GM21526 (cell line): ENCODE measurements around the gene ZWINT.

Source experiments
- ATAC-seq: cut with Tn5 transposase; IDR thresholded peaks from one replicate; pipeline ENCODE4 v1.9.1; 2021; ENCODE audit warnings: moderate library complexity; ENCODE audit not compliant: unreplicated experiment, low FRiP score

ZWINT gene, protein sequence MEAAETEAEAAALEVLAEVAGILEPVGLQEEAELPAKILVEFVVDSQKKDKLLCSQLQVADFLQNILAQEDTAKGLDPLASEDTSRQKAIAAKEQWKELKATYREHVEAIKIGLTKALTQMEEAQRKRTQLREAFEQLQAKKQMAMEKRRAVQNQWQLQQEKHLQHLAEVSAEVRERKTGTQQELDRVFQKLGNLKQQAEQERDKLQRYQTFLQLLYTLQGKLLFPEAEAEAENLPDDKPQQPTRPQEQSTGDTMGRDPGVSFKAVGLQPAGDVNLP

DNA sequence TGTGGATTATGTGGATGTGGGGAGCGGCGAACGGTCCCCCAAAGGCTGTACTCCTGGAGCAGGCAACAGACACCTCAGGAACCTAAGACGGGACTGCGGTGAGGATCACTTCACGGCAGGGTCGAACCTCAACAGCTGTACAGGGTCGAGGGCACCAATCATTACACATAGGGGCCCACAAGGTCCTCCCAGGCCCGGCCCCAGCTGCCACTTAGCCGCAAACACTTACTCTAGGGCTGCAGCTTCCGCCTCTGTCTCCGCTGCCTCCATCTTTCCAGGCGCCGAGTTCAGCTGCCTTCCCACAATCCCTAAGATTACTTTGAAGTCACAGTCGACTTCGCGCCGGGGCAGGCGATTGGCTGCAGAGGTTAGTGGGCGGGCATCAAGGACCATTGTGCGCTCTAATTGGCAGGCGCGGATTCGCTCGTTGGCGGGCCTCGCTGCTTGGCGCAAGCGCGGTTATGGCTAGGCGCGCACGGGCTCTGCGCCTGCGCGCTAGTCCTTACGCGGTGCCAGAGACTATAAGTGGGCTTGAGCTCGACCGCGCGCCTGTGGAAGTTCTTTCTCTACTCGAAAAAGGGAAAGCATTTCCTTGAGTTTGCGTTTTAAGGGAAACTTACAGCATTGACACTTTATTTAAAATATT, at the start of gene ZWINT:
Gene ZWINT, minus strand, starts transcription at position 293 of the 646 bp plus-strand sequence. Its CDS starts 23 bp downstream, at position 270.
- peak; percentile 99 for ATAC-seq

DNA sequence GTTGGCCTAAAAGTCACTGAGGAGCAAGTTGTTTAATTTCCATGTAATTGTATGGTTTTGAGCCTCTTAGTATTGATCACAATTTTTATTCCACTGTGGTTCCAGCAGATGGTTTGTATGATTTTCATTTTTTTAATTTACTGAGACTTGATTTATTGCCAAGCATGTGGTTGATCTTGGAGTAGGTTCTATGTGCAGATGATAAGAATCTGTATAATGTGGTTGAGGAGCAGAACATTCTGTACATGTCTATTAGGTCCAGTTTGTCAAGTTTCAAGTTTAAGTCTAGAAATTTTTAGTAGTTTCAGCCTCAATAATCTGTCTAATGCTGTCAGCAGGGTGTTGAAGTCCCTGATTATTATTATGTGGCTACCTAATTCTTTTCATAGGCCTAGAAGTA, 22.7 kb upstream of the ZWINT start:
- no peak for ATAC-seq

DNA sequence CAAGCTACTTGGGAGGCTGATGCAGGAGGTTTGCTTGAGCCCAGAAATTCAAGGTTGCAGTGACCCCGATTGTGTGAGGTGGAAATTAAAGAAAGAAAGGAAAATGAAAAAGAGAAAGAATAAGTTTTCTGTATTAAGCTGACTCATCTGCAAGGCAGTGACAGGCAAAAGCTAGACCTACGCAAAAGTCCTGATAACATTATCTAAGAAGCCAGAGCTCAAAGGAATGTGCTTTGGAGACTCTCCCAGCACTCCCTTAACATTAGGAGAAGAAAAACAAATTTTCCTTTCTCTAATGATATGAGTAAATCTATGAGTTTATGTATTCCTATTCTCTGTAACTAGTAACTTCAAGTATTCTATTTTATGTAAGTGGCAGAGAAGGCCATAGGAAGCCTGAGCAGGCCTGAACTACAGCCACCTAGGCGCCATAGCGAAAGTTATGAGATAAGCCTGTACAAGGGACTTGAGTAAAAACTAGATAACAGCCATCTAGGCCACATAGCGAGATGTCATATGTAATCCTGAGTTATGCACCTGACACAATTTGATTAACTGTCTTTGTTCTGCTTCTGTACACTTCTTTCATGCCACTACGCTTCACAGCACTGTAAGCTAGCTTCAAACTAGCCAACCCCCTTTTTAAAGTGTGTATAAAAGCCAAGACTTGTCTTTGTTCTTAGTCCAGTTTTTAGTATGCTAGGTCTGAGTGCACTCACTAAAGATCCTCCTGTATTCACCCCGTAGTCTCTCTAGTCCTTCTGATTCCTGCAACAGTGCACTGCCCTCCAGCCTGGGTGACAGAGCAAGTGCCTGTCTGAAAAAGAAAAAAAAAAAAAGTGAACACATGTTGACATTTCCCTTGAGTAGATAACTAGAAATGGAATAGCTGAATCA, 9.4 kb upstream of the ZWINT start:
- ATAC-seq: no peak

DNA sequence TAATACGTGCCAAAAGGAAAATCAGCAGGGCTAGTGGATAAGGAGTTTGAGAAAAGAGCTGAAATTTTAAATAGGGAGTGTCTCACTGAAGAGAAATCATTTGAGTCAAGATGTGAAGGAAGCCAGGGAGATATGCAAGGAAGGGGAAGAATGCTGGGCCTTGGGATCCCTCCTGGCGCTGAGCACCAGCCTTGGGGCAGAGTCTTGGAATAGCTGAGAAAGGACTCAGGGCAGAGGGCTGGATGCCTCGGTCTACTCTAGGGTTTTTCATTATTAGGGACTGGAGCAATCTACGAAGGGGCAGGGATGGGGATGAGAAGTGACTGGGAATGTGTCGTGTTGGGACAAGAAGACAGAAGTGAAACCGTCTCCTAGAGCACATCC, 484 bp downstream of the ZWINT start:
- no peak for ATAC-seq

DNA sequence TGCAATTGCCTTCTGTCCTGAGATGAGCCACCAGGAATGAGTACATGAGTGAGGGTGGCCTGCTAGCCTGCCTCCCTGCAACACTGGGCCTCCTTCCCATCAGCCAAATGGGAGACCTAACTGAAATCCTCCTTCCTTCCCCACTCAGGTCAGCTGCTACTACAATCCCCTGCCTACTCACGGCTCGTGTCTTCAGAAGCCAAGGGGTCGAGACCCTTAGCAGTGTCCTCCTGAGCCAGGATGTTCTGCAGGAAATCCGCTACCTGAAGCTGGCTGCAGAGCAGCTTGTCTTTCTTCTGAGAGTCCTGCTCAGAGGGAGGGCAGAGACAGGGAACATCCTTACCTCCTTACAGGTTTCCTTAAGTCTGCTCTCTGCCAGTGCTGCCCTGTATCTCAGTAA, 1.2 kb downstream of the ZWINT start:
- ATAC-seq: no peak

DNA sequence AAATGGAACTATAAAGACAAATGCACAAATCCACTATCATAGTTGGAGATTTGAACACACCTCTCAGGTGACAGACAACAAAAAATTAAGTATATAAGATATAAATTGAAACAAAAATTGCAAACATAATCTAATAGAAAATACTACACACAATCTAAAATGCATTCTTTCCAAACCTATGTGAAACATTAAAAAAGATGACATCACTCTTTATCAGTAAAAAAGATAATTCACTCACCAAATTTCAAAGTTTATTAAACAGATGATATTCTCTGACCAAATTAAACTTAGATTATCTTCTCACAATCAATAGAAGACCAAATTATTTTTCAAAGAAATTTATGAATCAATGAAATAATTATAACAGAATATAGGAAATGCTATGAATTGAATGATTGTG, 4.0 kb downstream of the ZWINT start:
- ATAC-seq: no peak

DNA sequence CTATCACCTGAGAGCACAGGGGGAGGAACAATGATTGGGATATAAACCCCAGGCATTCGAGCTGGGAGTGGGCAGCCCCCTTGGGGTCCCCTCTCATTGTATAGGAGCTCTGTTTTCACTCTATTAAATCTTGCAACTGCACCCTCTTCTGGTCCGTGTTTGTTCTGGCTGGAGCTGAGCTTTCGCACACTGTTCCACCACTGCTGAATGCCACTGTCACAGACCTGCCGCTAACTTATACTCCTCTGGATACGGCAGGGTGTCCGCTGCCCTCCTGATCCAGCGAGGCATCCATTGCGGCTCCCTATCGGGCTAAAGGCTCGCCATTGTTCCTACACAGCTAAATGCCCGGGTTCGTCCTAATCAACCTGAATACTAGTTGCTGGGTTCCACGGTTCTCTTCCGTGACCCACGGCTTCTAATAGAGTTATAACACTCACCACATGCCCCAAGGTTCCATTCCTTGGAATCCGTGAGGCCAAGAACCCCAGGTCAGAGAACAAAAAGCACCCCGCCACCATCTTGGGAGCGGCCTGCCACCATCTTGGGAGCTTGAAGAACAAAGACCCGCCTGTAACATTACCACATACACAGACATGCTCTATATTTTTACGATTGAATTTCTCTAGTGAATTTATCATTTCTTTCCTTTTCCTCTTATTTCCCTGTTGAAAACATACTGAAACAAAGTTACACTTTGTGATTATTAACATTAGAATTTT, 9.0 kb downstream of the ZWINT start:
- no peak for ATAC-seq

DNA sequence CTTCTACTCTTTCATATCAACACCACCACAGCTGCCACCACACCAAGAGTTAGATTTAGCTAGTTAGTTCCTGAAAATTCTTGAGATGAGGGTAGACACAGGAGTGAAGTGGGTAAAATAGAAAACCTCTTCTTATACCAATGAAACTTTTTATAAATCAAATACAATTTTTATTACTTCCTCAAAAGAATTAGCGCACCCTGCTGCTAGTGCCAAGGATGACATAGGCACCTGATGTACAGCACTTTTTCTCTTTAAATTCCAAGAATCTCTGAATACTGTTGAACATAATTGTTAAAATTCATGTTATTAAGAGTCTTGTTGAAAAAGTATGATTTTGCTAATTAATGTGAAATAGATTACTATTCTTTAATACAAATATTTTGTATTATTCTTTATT, 11.4 kb downstream of the ZWINT start:
- no peak for ATAC-seq

DNA sequence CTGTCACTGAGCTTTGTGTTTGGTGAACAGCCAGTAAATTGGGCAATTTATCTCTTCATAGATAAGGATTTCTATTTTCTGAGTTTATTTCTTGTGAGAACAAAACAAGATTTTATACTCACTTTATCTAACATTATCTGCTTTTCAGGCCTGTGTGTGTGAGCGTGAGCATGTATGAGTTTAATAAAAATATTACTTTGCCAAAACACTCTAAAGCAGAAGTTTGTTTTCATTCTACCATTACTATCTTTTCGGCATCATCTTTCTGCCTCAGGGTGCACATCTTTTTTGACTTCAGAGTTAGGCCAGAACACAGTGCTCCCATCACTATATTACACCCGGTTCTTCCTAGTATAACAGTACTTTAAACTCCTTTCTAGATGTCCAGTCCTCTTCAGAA, 13.0 kb downstream of the ZWINT start:
- no peak for ATAC-seq

DNA sequence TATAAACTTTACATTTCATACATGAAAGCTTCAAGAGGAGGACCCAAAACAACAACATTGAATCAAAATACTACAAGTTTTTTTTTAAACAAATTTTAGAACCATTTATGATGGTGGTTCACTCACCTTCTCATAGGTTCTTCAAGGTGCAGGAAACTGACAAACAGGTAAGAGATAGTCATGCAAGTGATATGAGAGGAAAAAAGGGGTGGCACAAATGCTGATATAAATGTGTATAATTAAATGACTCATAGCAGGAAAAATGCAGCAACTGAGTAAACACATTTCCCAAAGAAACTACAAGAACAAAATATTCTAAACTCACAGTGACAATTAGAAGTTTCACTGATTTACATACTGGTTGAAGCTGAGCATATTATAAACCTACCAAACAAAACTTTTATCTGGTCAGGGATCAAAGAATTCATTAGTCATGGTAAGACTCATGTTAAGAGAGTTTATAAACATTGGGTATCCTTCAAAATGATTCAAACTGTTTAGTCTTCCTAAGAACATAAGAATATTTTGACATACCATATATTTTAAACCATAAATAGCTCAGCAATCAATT, 14.1 kb downstream of the ZWINT start:
- no peak for ATAC-seq

DNA sequence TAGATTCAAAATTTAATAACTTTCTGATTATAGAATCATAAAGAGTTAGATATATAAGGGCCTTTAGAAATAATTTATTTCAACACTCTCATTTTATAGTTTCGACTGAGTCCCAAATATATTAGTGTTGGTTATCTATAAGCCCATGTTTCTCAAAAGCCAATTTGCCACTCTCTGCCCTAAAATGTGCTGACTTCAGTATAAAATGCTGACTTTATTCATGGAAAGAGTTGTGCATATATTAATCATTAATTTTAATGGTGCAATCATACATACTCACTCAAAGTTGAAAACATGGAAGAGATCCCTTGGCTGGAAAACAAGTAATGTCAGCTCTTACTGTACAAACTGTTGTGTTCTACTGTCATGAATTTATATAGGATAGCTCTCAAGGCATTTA, 19.4 kb downstream of the ZWINT start:
- ATAC-seq: no peak

DNA sequence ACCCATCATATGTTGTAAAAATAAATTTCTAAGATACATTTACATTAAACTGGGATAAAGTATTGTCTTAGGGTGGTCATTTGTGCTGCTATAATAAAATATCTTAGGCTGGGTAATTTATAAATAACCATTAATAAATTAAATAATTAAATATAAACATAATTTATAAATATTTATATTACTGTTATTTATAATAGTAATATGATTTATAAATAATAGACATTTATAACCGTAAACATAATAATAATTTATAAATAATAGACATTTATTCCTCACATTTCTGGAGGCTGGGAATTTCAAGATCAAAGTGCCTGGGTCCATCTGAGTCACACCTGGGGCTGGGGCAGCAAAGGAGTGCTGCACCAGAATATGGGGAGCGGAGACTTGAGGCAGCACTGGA, 31.1 kb downstream of the ZWINT start:
- ATAC-seq: no peak

DNA sequence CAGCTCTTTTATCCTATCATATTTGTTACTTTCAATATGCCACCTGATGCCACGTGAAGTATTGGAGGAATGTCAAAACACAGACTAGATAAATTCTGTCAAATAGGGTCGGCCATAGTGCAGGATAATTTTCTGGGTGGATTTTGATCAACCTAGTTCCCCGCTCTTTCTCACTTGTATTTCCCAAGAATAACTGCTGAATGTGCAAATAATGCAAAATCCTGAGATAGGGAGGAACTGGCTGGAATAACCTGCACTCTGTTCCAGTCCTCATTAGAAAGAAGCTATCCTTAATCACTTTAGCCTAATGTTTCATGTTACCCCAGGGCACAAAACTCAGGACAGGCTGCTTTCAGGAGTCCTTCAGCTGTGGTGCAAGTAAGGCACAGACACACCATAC, 33.9 kb downstream of the ZWINT start:
- ATAC-seq: no peak

DNA sequence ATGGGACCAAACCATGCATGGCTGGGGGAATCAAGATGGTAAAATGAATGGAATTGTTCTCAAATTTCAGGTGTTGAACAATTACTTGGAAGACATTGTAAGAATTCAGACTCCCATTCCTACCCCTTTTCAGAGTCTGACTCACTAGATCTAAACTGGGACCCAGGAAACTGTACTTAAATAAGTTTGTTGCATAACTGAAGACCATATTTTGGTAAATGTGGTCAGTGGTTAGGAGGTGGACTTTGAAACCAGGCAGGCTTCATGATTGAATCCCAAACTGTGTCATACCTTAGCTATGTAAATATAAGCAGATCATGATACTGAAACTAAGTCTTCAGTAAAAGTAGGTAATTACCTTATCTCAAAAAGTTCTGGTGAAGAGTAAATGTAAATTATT, 41.7 kb downstream of the ZWINT start:
- peak; percentile 95 for ATAC-seq

DNA sequence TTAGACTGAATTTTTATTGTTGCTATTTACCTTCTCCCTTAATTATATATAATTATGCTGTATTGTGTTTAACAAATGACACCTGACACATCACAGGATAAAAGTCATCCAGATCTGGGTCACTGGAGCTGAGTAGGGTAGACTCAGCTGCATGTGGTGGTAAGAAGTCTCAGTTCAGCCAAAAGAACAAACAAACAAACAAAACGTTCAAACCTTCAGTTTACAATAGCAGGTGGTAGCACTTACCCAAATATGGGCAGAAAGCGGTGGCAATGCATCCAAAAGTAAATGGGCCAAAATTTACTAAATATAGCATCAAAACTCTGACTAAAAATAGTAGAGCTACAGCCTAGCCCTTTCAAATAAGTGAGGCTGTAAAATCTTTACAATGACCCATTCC, 42.2 kb downstream of the ZWINT start:
- peak; percentile 17 for ATAC-seq

DNA sequence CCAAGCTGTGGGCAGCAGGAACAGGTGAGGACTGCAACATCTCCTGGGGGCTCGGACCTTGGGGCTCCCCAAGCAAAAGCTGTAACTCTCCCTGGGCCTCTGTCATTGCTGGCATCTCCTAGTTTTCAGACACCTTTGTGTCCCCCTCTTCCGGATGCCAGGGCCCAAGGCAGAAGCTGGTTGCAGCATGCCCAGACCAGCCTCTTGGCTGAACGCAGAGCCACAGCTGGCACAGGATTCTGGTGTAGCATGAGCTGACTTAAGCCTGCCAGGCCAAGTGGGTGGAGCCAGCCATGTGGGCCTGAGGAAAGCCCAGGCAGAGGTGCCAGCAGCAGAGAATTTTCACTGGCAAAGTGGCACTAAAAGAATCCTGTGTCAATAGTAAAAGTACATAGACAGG, 43.5 kb downstream of the ZWINT start:
- ATAC-seq: no peak

DNA sequence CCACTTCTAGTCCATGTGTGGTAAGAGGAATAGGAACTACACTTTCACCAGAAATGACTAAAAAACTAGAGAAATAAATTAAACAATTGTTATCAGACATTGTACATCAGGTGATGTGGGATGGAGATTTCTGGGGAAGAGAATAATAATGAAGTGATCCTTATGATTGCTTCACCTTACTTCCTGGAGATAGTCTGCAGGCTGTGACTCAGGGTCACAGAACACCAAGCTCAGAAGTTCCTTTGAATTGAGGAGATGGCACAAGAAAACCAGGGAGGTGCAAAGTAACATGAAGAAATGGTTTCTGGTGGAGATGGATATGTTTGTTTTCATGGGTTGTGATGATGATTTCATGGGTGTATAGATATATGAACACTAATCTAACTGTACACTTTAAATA, 44.5 kb downstream of the ZWINT start:
- ATAC-seq: no peak
